Smooth muscle cell (in vitro differentiated cells): ENCODE measurements around the gene PLA1A. TPM values are rescaled to one million over a fixed set of nuclear protein-coding genes. Genes with fewer than 3 reads are reported as not detected.
A peak's percentile ranks its signal among the peaks of the same experiment; 100 is the strongest.

Experiments
- DNase-seq: peaks from one replicate; lab custom pipeline; 2025; ENCODE audit not compliant: unreplicated experiment; lab: John Stamatoyannopoulos, UW
- H2AFZ ChIP-seq: fragments of 200-600 bp; sonication (generic); 2 replicates; pipeline ENCODE4 v1.6.0; 2016; ENCODE audit warnings: antibody characterized with exemption, low read depth, mild to moderate bottlenecking
- H3F3A ChIP-seq: fragments of 200-600 bp; sonication (generic); 2 replicates; pipeline ENCODE4 v1.6.0; 2017; ENCODE audit warnings: antibody characterized with exemption, low read depth
- H3K27ac ChIP-seq: fragments of 200-600 bp; sonication (generic); 2 replicates; pipeline ENCODE4 v1.5.1; 2016; ENCODE audit warnings: low read depth, mild to moderate bottlenecking
- H3K27me3 ChIP-seq: fragments of 200-600 bp; sonication (generic); 2 replicates; pipeline ENCODE4 v1.6.1; 2016; ENCODE audit warnings: low read depth, mild to moderate bottlenecking
- H3K36me3 ChIP-seq: fragments of 200-600 bp; sonication (generic); 2 replicates; pipeline ENCODE4 v1.5.1; 2016; ENCODE audit warnings: low read depth
- H3K4me1 ChIP-seq: fragments of 200-600 bp; sonication (generic); 2 replicates; pipeline ENCODE4 v1.5.1; 2016; ENCODE audit warnings: low read depth
- H3K4me2 ChIP-seq: fragments of 200-600 bp; sonication (generic); 2 replicates; pipeline ENCODE4 v1.6.0; 2016; ENCODE audit warnings: mild to moderate bottlenecking
- H3K4me3 ChIP-seq: fragments of 200-600 bp; sonication (generic); 2 replicates; pipeline ENCODE4 v1.5.1; 2016; ENCODE audit warnings: mild to moderate bottlenecking
- H3K79me2 ChIP-seq: fragments of 200-600 bp; sonication (generic); 2 replicates; pipeline ENCODE4 v1.6.0; 2016; ENCODE audit warnings: low read depth, mild to moderate bottlenecking
- H3K9ac ChIP-seq: fragments of 200-600 bp; sonication (generic); 2 replicates; pipeline ENCODE4 v1.6.0; 2016; ENCODE audit warnings: low read depth
- H3K9me3 ChIP-seq: fragments of 200-600 bp; sonication (generic); replicated peaks from 2 replicates; pipeline ENCODE4 v1.5.1; 2016; ENCODE audit warnings: low read depth
- H4K20me1 ChIP-seq: fragments of 200-600 bp; sonication (generic); 2 replicates; pipeline ENCODE4 v1.6.0; 2016; ENCODE audit warnings: low read depth
- CTCF ChIP-seq: fragments of 200-600 bp; sonication (generic); IDR thresholded peaks from 2 replicates; pipeline ENCODE4 v1.5.1; 2017; ENCODE audit warnings: borderline replicate concordance, mild to moderate bottlenecking, antibody characterized with exemption; ENCODE audit not compliant: insufficient read depth, poor library complexity, severe bottlenecking
- WGBS: methylation state at CpG from one replicate; pipeline ENCODE4 v1.1.7; 2016; ENCODE audit warnings: low lambda C conversion rate; 5-methylcytosine and 5-hydroxymethylcytosine counted together
- polyA plus RNA-seq: library from polyadenylated mRNA; unstranded; fragments of >200 nt; fragmentation: Nextera tagmentation; extraction: Ambion mirVana; gene quantifications from 2 replicates; pipeline ENCODE4 v1.2.1, GENCODE V29; 2016
- total RNA-seq: library from RNA; depleted of rRNA; stranded (reverse); fragments of >200 nt; gene quantifications from 2 replicates; pipeline ENCODE4 v1.2.3, GENCODE V29; 2014

Gene PLA1A
- total and polyA plus RNA-seq, 2 experiments from 2014 or later = not detected

GRCh38 chr3:119659606-119660291 is 62.1 kb downstream of the PLA1A start:
- Histone ChIP-seq H3K4me2 (no peak overlapping the region), H3K4me3 (no peak overlapping the region), H3K27ac (no peak overlapping the region), H3K27me3 (no peaks in the 10 kb centered on the region), H2AFZ (no peak overlapping the region), H4K20me1 (no peaks in the 10 kb centered on the region), H3K4me1 (no peaks in the 10 kb centered on the region), H3K36me3 (no peaks in the 10 kb centered on the region), H3K9me3 (no peaks in the 10 kb centered on the region), H3K79me2 (no peaks in the 10 kb centered on the region), H3F3A (no peaks in the 10 kb centered on the region), H3K9ac (no peak overlapping the region)
- no peak for DNase-seq
- over 99% methylated on average over 9 of the region's 9 CpGs for WGBS
- no peak for TF ChIP-seq CTCF

- Histone ChIP-seq H3F3A (no peaks in the 10 kb centered on the region), H3K4me3 (no peak within 1 kb of the TSS), H4K20me1 (no peaks in the 10 kb centered on the region), H3K4me1 (no peaks in the 10 kb centered on the region), H2AFZ (no peak within 1 kb of the TSS), H3K27ac (peak within 1 kb of the TSS; percentile 1), H3K4me2 (no peak within 1 kb of the TSS), H3K27me3 (no peaks in the 10 kb centered on the region), H3K79me2 (no peaks in the 10 kb centered on the region), H3K9ac (no peak within 1 kb of the TSS), H3K36me3 (no peaks in the 10 kb centered on the region), H3K9me3 (no peaks in the 10 kb centered on the region)
- TF ChIP-seq CTCF = no peak
- DNase-seq = no peak
- 65% methylated on average over 9 of the region's 9 CpGs for WGBS
Observed at GRCh38 chr3:119660474-119661440, 63.1 kb downstream of the PLA1A start, which contains the start of gene POPDC2. Gene POPDC2, minus strand, starts transcription at chr3:119660589. Its CDS starts 166 bp downstream, at chr3:119660423.

GRCh38 chr3:119662604-119663373 is 65.1 kb downstream of the PLA1A start:
- H3K27ac ChIP-seq = peak overlapping the region; percentile 81
- 48% methylated on average over 1 of the region's 1 CpG for WGBS

More at GRCh38 chr3:119662604-119663373, 65.1 kb downstream of the PLA1A start:
- H3F3A ChIP-seq = no peaks in the 10 kb centered on the region
- H3K4me2 ChIP-seq = no peak overlapping the region
- no peaks in the 10 kb centered on the region for H3K27me3 ChIP-seq
- no peaks in the 10 kb centered on the region for H3K79me2 ChIP-seq
- H2AFZ ChIP-seq = no peak overlapping the region
- no peak for TF ChIP-seq CTCF
- no peaks in the 10 kb centered on the region for H3K4me1 ChIP-seq
- no peak overlapping the region for H3K9ac ChIP-seq
- no peak for DNase-seq
- no peaks in the 10 kb centered on the region for H4K20me1 ChIP-seq
- no peaks in the 10 kb centered on the region for H3K36me3 ChIP-seq
- no peak overlapping the region for H3K4me3 ChIP-seq
- no peaks in the 10 kb centered on the region for H3K9me3 ChIP-seq
